ENCODE data around the gene RBM18.

GRCh38 chr9:122251351-122251750, 13.3 kb downstream of the RBM18 start:
- TF ChIP-seq POLR2A (IDR thresholded peaks at IDR 0.05): no peak
- TF ChIP-seq, protein P1, sequence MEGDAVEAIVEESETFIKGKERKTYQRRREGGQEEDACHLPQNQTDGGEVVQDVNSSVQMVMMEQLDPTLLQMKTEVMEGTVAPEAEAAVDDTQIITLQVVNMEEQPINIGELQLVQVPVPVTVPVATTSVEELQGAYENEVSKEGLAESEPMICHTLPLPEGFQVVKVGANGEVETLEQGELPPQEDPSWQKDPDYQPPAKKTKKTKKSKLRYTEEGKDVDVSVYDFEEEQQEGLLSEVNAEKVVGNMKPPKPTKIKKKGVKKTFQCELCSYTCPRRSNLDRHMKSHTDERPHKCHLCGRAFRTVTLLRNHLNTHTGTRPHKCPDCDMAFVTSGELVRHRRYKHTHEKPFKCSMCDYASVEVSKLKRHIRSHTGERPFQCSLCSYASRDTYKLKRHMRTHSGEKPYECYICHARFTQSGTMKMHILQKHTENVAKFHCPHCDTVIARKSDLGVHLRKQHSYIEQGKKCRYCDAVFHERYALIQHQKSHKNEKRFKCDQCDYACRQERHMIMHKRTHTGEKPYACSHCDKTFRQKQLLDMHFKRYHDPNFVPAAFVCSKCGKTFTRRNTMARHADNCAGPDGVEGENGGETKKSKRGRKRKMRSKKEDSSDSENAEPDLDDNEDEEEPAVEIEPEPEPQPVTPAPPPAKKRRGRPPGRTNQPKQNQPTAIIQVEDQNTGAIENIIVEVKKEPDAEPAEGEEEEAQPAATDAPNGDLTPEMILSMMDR (IDR thresholded peaks at IDR 0.05): no peak
